HG03280 (cell line): ENCODE measurements around the gene WASF3.

ENCODE experiments used
- ATAC-seq: cut with Tn5 transposase; IDR thresholded peaks from one replicate; pipeline ENCODE4 v1.9.1; 2021; ENCODE audit warnings: mild to moderate bottlenecking, moderate library complexity; ENCODE audit not compliant: unreplicated experiment

Gene WASF3

DNA sequence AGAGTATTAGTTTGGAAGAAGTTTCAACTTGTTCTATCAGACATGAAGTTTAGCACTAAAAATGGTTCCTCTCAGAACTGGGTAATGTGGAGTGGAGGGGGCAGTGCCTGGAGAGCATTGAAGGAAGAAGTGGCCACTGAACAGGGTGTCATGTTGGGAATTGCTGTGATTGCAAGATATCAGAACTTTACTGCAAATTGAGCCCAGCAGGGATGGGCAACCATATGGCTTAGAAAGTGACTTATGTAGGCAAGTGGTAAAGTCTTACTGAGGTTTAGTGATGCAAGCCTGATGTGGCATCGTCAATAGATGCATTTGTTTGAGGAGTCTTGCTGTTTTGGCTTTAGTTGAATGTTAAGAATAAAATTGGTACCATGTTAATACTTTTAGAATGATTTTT is 31.7 kb downstream of the WASF3 start:
- ATAC-seq, result no peak

DNA sequence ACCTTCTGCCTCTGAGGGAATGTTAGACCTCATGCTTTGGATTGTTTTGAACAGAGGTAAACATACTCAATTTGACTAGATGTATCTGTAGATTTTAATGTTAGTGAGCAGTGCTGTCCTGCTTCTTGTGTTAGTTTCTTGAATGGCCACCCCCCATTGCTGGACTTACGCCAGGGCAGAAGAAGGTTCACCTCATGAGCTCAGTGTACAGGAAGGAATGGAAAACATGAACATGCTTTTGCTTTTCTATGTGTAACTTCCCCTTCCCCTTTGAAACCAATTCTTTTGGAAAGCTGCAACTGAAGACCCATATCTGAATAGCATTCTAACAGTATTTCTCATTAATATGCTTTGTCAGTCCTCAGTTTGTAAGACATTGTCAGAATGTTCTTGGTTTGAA is 32.3 kb downstream of the WASF3 start:
- no peak for ATAC-seq

GRCh38 chr13:26590379-26590778 is 32.9 kb downstream of the WASF3 start:
- ATAC-seq, result no peak

- no peak for ATAC-seq
These were observed 33.5 kb downstream of the WASF3 start for GRCh38 chr13:26590951-26591350.

GRCh38 chr13:26591672-26592071 is 34.2 kb downstream of the WASF3 start:
- ATAC-seq, result no peak

GRCh38 chr13:26593661-26594060 is 36.2 kb downstream of the WASF3 start:
- ATAC-seq, result no peak

DNA sequence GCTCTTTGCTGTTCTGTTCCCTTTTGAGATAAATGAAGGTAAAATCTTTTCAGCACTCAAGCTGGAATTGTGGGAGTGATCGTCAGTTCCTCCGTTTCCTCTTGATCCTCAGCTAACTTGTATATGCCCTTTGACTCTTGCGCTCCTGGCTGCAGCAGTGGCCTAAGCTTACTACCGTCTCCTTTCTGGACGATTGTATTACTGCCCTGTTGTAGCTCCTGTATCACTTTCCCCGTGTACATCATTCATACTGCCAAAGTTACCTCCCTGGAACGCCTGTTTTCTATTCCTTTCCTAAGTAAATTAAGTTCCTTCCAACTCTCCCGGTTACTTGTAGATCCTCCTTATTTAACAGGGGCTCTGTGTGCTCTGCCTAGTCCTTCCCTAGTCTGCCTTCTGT is 36.9 kb downstream of the WASF3 start:
- ATAC-seq, result no peak

DNA sequence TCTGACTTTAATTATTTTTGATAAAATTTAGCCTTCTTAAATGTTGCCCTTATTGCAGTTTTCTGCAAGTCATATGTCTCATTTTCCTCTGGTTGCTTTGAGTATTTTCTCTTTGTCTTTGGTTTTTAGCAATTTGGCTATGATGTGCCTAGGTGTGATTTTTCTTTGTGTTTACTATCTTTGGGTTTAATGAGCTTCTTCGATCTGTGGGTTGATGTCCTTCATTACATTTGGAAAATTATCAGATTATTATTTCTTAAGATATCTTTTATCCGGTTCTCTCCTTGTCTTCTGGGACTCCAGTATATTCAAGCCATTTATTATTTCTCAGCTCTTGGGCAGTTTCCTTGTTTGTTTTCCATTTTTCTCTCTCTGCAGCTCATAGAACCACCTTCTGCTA is 39.0 kb downstream of the WASF3 start:
- ATAC-seq, result no peak

GRCh38 chr13:26599403-26599802 is 41.9 kb downstream of the WASF3 start:
- no peak for ATAC-seq

DNA sequence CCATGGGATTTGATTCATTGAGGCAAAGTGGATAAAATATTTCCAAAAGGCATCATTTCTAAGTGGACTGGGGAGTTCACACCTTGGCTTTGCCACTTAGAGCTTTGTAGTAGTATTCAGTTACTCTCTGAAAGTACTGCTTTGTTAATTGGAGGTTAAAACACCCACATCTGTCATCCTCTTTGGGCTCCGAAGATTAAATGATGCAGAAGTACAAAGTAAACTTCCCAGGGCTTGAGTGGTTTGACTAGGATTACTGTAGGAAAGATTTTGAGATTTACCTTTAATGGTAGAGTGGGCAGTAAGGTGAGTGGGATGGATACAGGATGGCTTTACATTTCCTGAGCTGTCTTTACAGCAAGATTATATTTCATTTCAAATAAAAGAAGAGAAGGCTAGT is 42.4 kb downstream of the WASF3 start:
- no peak for ATAC-seq

- ATAC-seq, result no peak
These were observed 42.9 kb downstream of the WASF3 start for GRCh38 chr13:26600343-26600742.

DNA sequence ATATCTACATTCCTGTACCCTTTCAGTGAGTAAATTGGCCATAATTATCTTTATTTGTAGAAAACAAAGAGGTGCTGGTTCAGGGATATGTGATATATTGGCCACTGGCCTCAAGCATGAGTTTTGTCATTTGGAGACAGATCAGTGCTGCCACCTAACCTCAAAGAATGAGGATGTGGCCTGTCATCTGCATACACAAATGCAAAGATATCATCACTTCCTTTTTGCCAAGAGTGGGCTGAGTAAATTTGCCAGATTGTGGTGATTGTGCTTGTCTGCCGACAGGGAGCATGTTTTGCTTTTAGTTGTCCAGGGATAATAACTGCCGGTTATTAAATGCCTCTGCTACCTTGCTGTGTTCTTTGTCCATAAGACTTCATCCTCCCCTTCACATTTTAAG is 44.2 kb downstream of the WASF3 start:
- no peak for ATAC-seq

DNA sequence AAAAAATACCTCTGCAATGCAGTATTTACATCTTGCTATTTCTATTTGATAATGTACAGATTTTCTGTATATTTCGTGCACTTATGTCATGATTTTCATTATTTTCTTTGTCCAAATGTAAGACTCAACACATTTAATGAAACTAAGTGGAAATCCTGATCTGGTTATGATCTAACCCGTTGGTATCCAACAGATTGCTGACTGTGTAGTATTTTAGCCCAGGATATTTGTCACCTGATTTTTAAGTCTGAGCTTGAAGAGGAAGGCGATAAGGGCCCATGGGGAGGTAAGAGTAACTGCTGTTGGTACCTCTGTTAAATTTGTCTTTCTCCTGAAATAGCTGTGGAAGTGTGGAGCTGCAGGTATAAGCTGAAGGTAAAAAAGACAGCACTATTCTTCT is 45.3 kb downstream of the WASF3 start:
- no peak for ATAC-seq

- no peak for ATAC-seq
These were observed 47.5 kb downstream of the WASF3 start for GRCh38 chr13:26604784-26605545.

DNA sequence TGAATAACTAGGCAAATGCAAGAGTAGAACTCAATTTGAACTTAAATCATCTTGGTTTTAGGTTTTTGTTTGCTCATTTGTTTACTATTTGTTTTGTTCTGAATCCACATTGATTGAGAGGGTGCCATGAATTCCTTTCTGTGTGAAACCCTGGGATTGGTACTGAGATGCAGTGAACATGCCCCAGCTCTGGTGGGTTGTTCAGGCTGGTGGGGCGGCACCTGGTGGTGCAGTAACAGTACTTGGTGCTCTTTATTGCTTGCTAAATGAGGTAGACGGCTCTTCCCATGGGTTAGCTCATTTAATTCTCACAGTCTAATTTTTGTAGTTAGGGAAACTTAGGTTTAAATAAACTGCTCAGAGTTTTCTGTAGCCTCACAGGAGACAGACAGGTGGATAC is 48.4 kb downstream of the WASF3 start:
- no peak for ATAC-seq

DNA sequence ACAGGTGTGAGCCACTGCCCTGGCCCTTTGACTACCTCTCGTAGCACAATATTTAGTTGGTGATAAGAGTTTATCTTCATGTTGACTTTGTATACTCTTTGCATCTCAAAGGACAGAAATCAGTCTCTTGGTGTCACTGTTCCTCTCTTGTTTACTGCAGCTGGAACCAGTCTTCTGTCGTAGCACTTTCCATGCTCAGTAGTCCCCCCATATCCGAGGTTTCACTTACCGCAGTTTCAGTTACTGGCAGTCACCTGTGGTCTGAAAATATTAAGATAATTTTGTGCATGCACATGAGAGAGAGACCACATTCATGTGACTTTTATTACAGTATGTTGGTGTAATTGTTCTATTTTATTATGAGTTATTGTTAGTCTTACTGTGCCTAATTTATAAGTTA is 49.1 kb downstream of the WASF3 start:
- ATAC-seq, result no peak

- no peak for ATAC-seq
These were observed 57.2 kb downstream of the WASF3 start for GRCh38 chr13:26614721-26615120.

GRCh38 chr13:26616126-26616525 is 58.6 kb downstream of the WASF3 start:
- no peak for ATAC-seq

DNA sequence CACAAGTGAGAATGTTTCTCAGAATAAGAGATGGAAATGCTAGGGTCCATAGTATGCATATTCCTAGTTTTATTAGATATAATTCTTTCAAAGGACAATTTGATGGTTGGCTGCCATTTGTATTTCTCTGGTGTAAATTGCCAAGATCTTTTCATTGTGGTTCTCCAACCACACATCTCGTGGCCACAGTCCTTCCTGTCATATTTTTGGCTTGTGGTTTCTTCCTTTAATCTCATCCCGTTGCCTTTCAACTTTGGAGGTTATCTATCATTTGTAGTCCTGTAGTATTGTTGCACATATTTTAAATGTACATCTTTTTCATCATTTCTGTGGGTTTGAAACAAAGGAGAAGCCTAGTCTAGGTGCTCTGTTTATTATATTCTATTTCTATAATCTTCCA is 61.2 kb downstream of the WASF3 start:
- ATAC-seq, result no peak

DNA sequence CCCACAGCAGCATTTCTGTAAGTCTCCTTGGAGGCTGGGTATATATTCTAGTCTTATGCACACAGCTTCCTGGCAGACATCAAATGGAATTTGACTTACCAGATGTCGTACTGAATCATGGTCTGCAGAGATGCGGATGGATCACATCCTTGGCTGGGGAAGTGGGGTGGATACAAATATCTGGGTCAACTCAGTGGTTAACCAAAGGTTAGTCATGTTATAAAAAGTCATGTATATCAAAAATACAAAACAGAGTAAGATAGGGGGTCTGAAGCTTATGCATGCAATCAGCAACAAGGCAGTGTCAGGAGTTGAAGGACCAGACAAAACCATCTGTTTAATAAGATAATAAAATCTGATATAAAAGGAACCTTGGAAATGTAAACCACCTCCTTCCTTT is 61.9 kb downstream of the WASF3 start:
- no peak for ATAC-seq

- no peak for ATAC-seq
These were observed 64.4 kb downstream of the WASF3 start for GRCh38 chr13:26621731-26622401.

- ATAC-seq, result no peak
These were observed 65.6 kb downstream of the WASF3 start for GRCh38 chr13:26623125-26623524.

DNA sequence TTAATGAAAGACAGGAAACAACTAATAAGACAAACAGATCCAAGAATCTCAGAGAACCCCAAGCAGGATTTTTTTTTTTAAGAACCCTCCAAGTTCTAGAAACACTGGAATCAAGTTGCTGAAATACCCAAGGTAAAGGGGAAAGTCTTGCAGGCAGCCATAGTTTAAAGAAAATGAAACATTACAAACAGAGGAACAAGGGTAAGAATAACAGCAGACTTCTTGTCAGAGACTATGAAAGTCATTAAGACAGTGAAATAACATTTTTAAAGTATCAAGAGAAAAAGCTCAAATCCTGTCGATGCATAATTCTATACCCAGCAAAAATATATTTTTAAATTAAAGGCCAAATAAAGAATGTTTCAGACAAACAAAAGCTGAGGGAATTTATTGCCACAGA is 67.1 kb downstream of the WASF3 start:
- no peak for ATAC-seq
